Endothelial cell of umbilical vein (primary cell): ENCODE results near the gene CNTN1.

Experiments
- CTCF ChIP-seq, 2 donors: IDR thresholded peaks; 1 replicate in 1 of 2; 2 replicates in 1 of 2; pipeline ENCODE4 v1.5.1; 2011; ENCODE audit warnings: low read length in 2 of 2, mild to moderate bottlenecking in 2 of 2, moderate library complexity in 2 of 2, control low read depth in 1 of 2, inconsistent platforms in 1 of 2, low read depth in 1 of 2; ENCODE audit not compliant: insufficient read depth in 1 of 2; ENCODE audit errors: extremely low read depth in 1 of 2
- POLR2A ChIP-seq: IDR thresholded peaks from 2 replicates; pipeline ENCODE4 v1.6.1; 2012; ENCODE audit warnings: low read depth, mild to moderate bottlenecking, control low read depth, low read length

GRCh38 chr12:40833818-40834217 is 141.6 kb downstream of the CNTN1 start:
- TF ChIP-seq CTCF (IDR thresholded peaks at IDR 0.05; ENCODE audit: extremely low read depth in 1 of 2, insufficient read depth in 1 of 2, low read depth in 1 of 2, low read length in 2 of 2) (no peak), POLR2A (no peak)
